A549 treated with CpdA at 1 μM for 4 hours (cell line): ENCODE data around the gene SPATA9. TPM values are rescaled to one million over a fixed set of nuclear protein-coding genes. Genes with fewer than 3 reads are reported as not detected.

ENCODE experiments used
- total RNA-seq: library from RNA; stranded (reverse); fragments of 200-300 nt; extraction: Qiagen RNA extraction; gene quantifications from 5 replicates; pipeline ENCODE4 v1.2.3, GENCODE V29; 2022; ENCODE audit warnings: low read depth

SPATA9 gene, protein sequence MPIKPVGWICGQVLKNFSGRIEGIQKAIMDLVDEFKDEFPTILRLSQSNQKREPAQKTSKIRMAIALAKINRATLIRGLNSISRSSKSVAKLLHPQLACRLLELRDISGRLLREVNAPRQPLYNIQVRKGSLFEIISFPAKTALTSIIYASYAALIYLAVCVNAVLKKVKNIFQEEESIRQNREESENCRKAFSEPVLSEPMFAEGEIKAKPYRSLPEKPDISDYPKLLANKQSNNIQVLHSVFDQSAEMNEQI
- total RNA-seq, result 0.09 TPM in 1 of 5 replicates, not detected in the others

DNA sequence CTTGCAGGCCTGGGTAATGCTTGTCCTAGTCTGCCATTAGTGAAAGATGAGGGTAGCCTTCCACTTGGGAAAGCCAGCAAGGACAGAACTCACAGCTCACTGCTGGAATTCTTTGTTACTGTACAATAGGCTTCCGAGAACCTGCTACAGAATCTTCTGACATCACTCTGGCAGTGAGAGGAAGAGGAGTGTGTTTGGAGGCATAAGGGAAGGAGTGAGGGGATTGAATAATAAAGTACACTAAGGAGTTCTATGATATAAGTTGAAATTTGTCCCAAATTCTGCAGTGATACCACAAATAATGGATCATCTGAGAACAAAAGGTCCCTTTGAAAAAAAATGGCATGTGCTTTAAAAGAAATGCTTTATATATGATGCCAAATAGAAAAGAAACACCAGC lies at the start of gene SPATA9:
SPATA9 (minus strand) TSS at position 101 of the 400 bp plus-strand sequence. CDS start 137 bp downstream, outside the sequence.

DNA sequence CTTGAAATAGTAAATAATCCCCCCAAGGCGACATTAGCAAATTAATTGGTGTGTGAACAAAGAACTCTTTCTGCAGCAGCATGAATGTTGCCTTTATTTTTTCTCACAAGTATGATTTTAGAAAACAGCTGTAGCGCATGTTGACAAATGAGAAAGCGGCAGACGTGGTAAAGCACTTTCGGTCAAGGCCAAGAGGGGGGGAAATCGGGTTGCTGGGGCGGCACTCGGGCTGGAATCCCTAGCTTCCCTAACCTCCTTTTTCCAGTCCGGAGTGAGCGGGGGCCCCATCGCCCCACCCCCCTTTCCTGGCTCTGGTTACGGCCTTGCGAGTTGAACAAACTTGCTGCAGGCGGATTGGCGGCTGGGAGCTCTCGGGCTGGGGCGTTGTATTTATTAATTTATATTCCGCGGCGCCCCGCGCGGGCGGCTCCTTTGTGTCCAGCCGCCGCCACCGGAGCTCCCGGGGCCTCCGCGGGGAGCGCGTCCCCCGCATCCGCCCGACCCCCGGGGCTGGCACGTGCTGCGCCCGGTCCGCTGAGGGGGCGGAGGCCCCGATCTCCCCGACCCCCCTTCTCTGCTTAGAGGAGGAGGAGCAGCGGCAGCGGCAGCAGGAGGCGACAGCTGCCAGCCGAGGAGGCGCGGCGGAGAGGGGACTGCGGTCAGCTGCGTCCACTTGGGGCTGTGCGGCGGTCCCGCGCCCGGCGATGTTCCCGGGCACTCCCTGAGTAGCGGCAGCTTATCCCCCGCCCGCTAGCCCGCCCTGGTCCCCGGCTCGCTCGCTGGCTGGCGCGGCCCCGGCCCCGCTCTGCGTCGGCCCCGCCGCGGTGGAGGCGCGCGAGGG lies 48.2 kb upstream of the SPATA9 start, which contains the start of gene RHOBTB3:
RHOBTB3 (plus strand) TSS at position 607 of the 841 bp plus-strand sequence. CDS start 347 bp downstream, outside the sequence.

DNA sequence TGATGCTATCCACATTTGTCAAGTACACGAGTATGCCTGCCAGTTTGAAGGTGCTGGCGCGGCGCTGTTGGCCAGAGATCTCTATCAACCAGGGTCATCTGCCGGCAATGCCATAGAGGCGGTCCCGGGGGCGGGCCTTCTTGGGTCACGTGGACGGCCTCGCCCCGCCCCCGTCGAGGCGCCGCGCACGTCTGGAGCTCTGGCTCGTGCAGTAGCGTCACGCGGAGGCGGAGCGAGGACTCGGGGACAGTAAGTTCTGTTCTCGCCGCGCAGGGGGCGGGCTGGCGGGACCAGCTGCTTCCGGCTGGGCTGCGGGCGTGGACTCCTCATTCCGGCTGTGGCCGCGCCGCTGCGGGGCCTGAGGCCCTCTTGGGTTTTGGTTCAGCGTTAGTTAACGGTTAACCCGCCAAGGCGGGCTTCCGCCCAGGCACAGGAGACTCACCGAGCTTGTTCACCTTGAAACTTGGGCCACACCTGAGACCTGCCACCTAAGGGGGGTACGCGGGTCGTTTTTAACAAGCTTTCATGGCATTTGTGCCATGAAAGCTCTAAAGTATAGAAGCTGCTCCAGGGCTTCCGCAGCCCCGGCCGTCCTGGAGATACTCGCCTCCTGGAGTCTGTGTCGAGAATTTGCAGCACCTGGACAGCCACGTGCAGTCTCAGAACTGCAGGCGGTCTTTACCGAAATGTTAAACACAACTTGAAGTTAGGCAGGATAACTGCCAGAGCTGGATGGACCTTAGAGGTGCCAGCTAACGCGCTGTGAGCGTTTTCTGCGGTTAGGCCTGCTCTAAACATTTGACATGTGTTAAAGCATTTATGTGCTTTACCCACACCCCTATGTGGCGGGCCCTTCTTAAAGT lies 36.0 kb downstream of the SPATA9 start, which contains the start of gene RFESD:
RFESD (plus strand) TSS at position 209 of the 863 bp plus-strand sequence. CDS start 5,495 bp downstream, outside the sequence.

DNA sequence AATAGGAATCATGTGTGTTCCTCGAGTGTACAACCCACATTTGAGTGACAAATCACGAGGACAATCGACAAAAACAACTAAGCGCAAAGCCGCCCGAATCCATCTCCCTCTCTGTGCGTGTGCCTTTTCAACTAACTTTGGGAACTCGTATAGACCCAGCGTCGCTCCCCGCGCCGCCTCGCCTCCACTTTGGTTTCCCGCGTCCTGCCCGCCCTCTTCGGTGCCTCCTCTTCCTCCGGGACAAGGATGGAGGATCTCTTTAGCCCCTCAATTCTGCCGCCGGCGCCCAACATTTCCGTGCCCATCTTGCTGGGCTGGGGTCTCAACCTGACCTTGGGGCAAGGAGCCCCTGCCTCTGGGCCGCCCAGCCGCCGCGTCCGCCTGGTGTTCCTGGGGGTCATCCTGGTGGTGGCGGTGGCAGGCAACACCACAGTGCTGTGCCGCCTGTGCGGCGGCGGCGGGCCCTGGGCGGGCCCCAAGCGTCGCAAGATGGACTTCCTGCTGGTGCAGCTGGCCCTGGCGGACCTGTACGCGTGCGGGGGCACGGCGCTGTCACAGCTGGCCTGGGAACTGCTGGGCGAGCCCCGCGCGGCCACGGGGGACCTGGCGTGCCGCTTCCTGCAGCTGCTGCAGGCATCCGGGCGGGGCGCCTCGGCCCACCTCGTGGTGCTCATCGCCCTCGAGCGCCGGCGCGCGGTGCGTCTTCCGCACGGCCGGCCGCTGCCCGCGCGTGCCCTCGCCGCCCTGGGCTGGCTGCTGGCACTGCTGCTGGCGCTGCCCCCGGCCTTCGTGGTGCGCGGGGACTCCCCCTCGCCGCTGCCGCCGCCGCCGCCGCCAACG lies 62.5 kb downstream of the SPATA9 start, which contains the start of gene GPR150:
GPR150 (plus strand) TSS at position 58 of the 840 bp plus-strand sequence; CDS start at position 247, 189 bp downstream.

Other genes starting within 250 kb of the SPATA9 start
- gene SKIC3, start 128.0 kb downstream of the SPATA9 start, total RNA-seq, result 18.4 to 25.6 TPM (median 22.5 TPM) in 5 replicates
- 5.7 to 7.6 TPM (median 7.3 TPM) in 5 replicates for gene ARSK, start 127.9 kb downstream of the SPATA9 start, total RNA-seq
- 0.07 to 0.15 TPM (median 0.08 TPM) in 4 of 5 replicates, not detected in the other for gene GPR150, start 62.9 kb downstream of the SPATA9 start, total RNA-seq
- gene RFESD, start 36.2 kb downstream of the SPATA9 start, total RNA-seq, result 2.5 to 3.8 TPM (median 3.1 TPM) in 5 replicates
- gene RHOBTB3, start 48.3 kb upstream of the SPATA9 start, total RNA-seq, result 5.9 to 10.0 TPM (median 7.3 TPM) in 5 replicates
- gene GLRX, start 139.7 kb upstream of the SPATA9 start, total RNA-seq, result 47.3 to 86.3 TPM (median 54.5 TPM) in 5 replicates